ENCODE results near the gene CASP7. TPM values are rescaled to one million over a fixed set of nuclear protein-coding genes. Genes with fewer than 3 reads are reported as not detected.

The CASP7 gene
- total RNA-seq, 1 donor from 2014 or later = 27.5 TPM

GRCh38 chr10:113693348-113693747, 13.6 kb downstream of the CASP7 start:
- Mint-ChIP-seq H3K4me3 (no peak overlapping the region), H3K36me3 (peaks cover 32% of the 10 kb centered on the region), H3K27me3 (no peaks in the 10 kb centered on the region), H3K4me1 (ENCODE audit: unreplicated experiment) (no peaks in the 10 kb centered on the region), H3K9me3 (peaks cover 15% of the 10 kb centered on the region), H3K27ac (no peak overlapping the region)
- DNase-seq (ENCODE audit: extremely low spot score, unreplicated experiment) = no peak
- TF ChIP-seq CTCF (conservative IDR thresholded peaks at IDR 0.05) = no peak

DNA sequence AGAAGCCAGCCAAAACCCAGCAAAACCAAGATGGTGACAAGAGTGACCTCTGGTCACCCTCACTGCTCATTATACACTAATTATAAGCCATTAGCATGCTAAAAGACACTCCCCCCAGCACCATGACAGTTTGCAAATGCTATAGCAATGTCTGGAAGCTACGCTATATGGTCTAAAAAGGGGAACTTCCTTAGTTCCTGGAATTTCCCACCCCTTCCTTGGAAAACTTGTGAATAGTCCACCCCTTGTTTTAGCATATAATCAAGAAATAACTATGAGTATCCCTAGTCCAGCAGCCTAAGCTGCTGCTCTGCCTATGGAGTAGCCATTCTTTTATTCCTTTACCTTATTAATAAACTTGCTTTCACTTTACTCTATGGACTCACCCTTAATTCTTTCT, 16.0 kb downstream of the CASP7 start:
- Mint-ChIP-seq H3K27me3 (no peaks in the 10 kb centered on the region), H3K36me3 (peaks cover 39% of the 10 kb centered on the region), H3K4me1 (ENCODE audit: unreplicated experiment) (no peaks in the 10 kb centered on the region), H3K27ac (no peak overlapping the region), H3K9me3 (peaks cover 11% of the 10 kb centered on the region), H3K4me3 (no peak overlapping the region)
- no peak for TF ChIP-seq CTCF (conservative IDR thresholded peaks at IDR 0.05)
- DNase-seq (ENCODE audit: extremely low spot score, unreplicated experiment) = no peak

- H3K27me3 Mint-ChIP-seq = no peaks in the 10 kb centered on the region
- no peak overlapping the region for H3K4me3 Mint-ChIP-seq
- no peak for DNase-seq (ENCODE audit: extremely low spot score, unreplicated experiment)
- peaks cover 11% of the 10 kb centered on the region for H3K9me3 Mint-ChIP-seq
- no peaks in the 10 kb centered on the region for H3K4me1 Mint-ChIP-seq (ENCODE audit: unreplicated experiment)
- H3K27ac Mint-ChIP-seq = no peak overlapping the region
- no peak for TF ChIP-seq CTCF (conservative IDR thresholded peaks at IDR 0.05)
- H3K36me3 Mint-ChIP-seq = peaks cover 45% of the 10 kb centered on the region
These were observed 17.9 kb downstream of the CASP7 start for GRCh38 chr10:113697595-113697994.

GRCh38 chr10:113704637-113705343, 25.1 kb downstream of the CASP7 start:
- peak; percentile 88 for TF ChIP-seq CTCF (conservative IDR thresholded peaks at IDR 0.05)
- no peaks in the 10 kb centered on the region for H3K9me3 Mint-ChIP-seq
- peaks cover 35% of the 10 kb centered on the region for H3K4me1 Mint-ChIP-seq (ENCODE audit: unreplicated experiment)
- H3K27me3 Mint-ChIP-seq = no peaks in the 10 kb centered on the region
- no peak overlapping the region for H3K27ac Mint-ChIP-seq
- peaks cover 17% of the 10 kb centered on the region for H3K36me3 Mint-ChIP-seq
- no peak for DNase-seq (ENCODE audit: extremely low spot score, unreplicated experiment)
- no peak overlapping the region for H3K4me3 Mint-ChIP-seq

GRCh38 chr10:113705344-113705652, 25.6 kb downstream of the CASP7 start:
- Mint-ChIP-seq H3K9me3 (no peaks in the 10 kb centered on the region), H3K4me3 (no peak overlapping the region), H3K27me3 (no peaks in the 10 kb centered on the region), H3K4me1 (ENCODE audit: unreplicated experiment) (peaks cover 40% of the 10 kb centered on the region), H3K27ac (no peak overlapping the region), H3K36me3 (peaks cover 16% of the 10 kb centered on the region)
- no peak for DNase-seq (ENCODE audit: extremely low spot score, unreplicated experiment)
- TF ChIP-seq CTCF (conservative IDR thresholded peaks at IDR 0.05) = no peak

- no peak overlapping the region for H3K27ac Mint-ChIP-seq
- H3K4me1 Mint-ChIP-seq (ENCODE audit: unreplicated experiment) = peaks cover 54% of the 10 kb centered on the region
- H3K9me3 Mint-ChIP-seq = no peaks in the 10 kb centered on the region
- no peak overlapping the region for H3K4me3 Mint-ChIP-seq
- H3K36me3 Mint-ChIP-seq = peaks cover 6% of the 10 kb centered on the region
- H3K27me3 Mint-ChIP-seq = no peaks in the 10 kb centered on the region
- DNase-seq (ENCODE audit: extremely low spot score, unreplicated experiment) = no peak
- no peak for TF ChIP-seq CTCF (conservative IDR thresholded peaks at IDR 0.05)
These were observed 26.9 kb downstream of the CASP7 start for GRCh38 chr10:113706623-113707022.

Data from type B pancreatic cell (in vitro differentiated cells).